Gastrocnemius medialis (tissue), 4 donors: ENCODE measurements around the gene DPP10.

Experiments used
- POLR2A ChIP-seq, 2 donors: fragments of 450-650 bp; IDR thresholded peaks; one replicate each; pipeline ENCODE4 v1.6.1; 2017; ENCODE audit warnings: antibody characterized with exemption in 2 of 2, mild to moderate bottlenecking in 2 of 2, moderate library complexity in 2 of 2
- TF ChIP-seq, protein P1 (sequence below), 5 experiments: fragments of 450-650 bp in 3 of 5; fragments of 200-600 bp in 2 of 5; sonication (generic) in 2 of 5; IDR thresholded peaks in 4 of 5; conservative IDR thresholded peaks in 1 of 5; 1 replicate in 4 of 5; 2 replicates in 1 of 5; pipeline ENCODE4 v1.5.1; 2016 to 2019; ENCODE audit warnings: antibody characterized with exemption in 5 of 5, mild to moderate bottlenecking in 3 of 5, moderate library complexity in 3 of 5

DNA sequence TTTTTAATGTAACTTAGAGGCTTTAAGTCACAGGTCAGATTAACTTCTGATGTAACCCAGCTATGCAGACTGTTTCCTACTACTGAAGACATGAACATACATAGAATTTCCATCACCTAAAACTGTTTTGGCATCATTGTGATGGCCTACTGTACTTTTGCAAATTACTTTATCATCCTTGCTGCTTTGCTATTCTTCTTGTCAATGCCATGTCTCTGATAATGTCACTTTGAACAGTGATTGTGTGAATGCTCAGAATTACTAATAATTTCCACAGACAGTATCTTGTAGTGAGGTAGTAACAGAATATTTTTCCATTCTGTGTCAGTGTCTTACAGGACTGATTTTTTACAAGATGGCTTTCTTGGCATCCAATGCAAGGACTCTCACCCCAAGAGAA, 663.5 kb downstream of the DPP10 start:
- TF ChIP-seq, protein P1, sequence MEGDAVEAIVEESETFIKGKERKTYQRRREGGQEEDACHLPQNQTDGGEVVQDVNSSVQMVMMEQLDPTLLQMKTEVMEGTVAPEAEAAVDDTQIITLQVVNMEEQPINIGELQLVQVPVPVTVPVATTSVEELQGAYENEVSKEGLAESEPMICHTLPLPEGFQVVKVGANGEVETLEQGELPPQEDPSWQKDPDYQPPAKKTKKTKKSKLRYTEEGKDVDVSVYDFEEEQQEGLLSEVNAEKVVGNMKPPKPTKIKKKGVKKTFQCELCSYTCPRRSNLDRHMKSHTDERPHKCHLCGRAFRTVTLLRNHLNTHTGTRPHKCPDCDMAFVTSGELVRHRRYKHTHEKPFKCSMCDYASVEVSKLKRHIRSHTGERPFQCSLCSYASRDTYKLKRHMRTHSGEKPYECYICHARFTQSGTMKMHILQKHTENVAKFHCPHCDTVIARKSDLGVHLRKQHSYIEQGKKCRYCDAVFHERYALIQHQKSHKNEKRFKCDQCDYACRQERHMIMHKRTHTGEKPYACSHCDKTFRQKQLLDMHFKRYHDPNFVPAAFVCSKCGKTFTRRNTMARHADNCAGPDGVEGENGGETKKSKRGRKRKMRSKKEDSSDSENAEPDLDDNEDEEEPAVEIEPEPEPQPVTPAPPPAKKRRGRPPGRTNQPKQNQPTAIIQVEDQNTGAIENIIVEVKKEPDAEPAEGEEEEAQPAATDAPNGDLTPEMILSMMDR (IDR thresholded peaks at IDR 0.05 in 4 of 5, conservative IDR thresholded peaks at IDR 0.05 in 1 of 5), result no peak
- TF ChIP-seq POLR2A (IDR thresholded peaks at IDR 0.05), result no peak
